Pancreas (tissue), 10 donors: ENCODE measurements around the gene DROSHA. TPM values are rescaled to one million over a fixed set of nuclear protein-coding genes. Genes with fewer than 3 reads are reported as not detected.

ENCODE experiments used
- ATAC-seq, 4 donors: fragments of 200-7000 bp; cut with Tn5 transposase; one replicate each; pipeline versions ENCODE4 v1.8.0 to v1.9.1; 2020; ENCODE audit warnings: mild to moderate bottlenecking in 4 of 4, moderate library complexity in 4 of 4
- DNase-seq, 6 donors: peaks; one replicate each; pipeline ENCODE4 v3.0.0-alpha.2; 2020
- FAIRE-seq: peaks from 2 replicates; lab custom pipeline; 2012; peaks lifted over from hg19 to GRCh38; lab: Jason Lieb, UNC
- H3K27ac ChIP-seq, 4 donors: fragments of 200-600 bp; sonication (generic); 1 replicate in 3 of 4; 2 replicates in 1 of 4; pipeline versions ENCODE4 v1.5.0 to v1.8.0; 2020
- H3K27me3 ChIP-seq, 4 donors: fragments of 200-600 bp; one replicate each; pipeline ENCODE4 v1.8.0; 2021
- H3K36me3 ChIP-seq, 3 donors: fragments of 200-600 bp; sonication (generic) in 1 of 3; one replicate each; pipeline versions ENCODE4 v1.5.0 to v1.8.0; 2020 to 2021
- H3K4me1 ChIP-seq, 3 donors: fragments of 200-600 bp; one replicate each; pipeline ENCODE4 v1.8.0; 2021
- H3K4me3 ChIP-seq, 4 donors: fragments of 200-600 bp; sonication (generic) in 2 of 4; one replicate each; pipeline versions ENCODE4 v1.5.0 to v1.8.0; 2020 to 2021
- H3K9me3 ChIP-seq, 4 donors: fragments of 200-600 bp; one replicate each; pipeline ENCODE4 v1.8.0; 2021
- CTCF ChIP-seq, 4 donors: fragments of 200-600 bp; sonication (generic) in 3 of 4; IDR thresholded peaks; one replicate each; pipeline versions ENCODE4 v1.5.0 to v1.8.0; 2021; ENCODE audit warnings: antibody characterized with exemption in 4 of 4
- WGBS, 2 donors: extraction: QIAGEN DNeasy Blood & Tissue Kit; methylation state at CpG; one replicate each; pipeline ENCODE4 v1.1.7; 2013; 5-methylcytosine and 5-hydroxymethylcytosine counted together
- intact Hi-C, 3 donors: fragments of 100-400 bp; cut with DNase I; formaldehyde crosslinking; loops; one replicate each; pipeline versions ENCODE4 v1.11.1 to v1.14.2; 2022
- polyA plus RNA-seq, 2 donors: library from polyadenylated mRNA; stranded (reverse); fragments of 200-250 nt; gene quantifications; one replicate each; pipeline ENCODE4 v1.2.3, GENCODE V29; 2013
- total RNA-seq, 6 donors: library from RNA; stranded (reverse); fragmentation: NEBNext Ultra II Directional in 4 of 6; extraction: Animal tissue kit (Norgen Biotek cat#: 25700) in 4 of 6; gene quantifications; one replicate each; pipeline versions ENCODE4 v1.2.1 to v1.2.4, GENCODE V29; 2021 to 2023
- donor health status: healthy with polysubstance abuse.
- donor health status: DM: no; HTN: no; CAD: no; lungs with moderate emphysema.
- donor health status: DM: no; HTN: no; CAD: no.
- donor health status: control.
- donor health status: control.
- donor health status: Bipolar disorder and iron deficiency.
- donor health status: DM: yes; HTN: yes; CAD: no.
- donor health status: DM: no; HTN: no; CAD: no.
- donor health status: DM: no; HTN: no; CAD: no.
- donor health status: DM: yes; HTN: yes; CAD: no.

Gene DROSHA
- total and polyA plus RNA-seq, 8 donors = 19.0 to 79.0 (median 28.0) TPM

DNA sequence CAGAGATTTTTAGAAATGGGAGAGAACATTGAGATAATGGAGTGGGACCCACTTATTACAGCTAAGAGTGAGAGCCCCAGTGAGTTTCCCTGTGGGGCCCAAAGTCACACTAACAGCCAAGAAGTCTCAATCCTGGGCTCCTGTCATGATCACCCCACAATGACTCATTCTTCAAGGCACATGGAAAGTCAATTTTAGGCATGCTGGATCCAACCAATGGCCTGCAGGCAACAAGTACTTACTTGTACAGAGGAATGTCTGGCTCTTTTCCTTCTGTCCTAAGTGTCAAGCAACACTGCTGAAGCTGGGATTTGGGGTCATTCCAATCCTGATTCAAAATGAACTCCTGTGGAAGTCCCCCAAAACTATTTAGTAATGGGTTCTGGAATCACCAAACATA, 123.1 kb downstream of the DROSHA start:
- intact Hi-C loops = no loop called here
- no peak overlapping the region for H3K27ac ChIP-seq
- no peaks in the 10 kb centered on the region for H3K4me1 ChIP-seq
- no peak overlapping the region for H3K4me3 ChIP-seq
- DNase-seq = no peak
- FAIRE-seq = no peak
- H3K27me3 ChIP-seq = no peaks in the 10 kb centered on the region
- no peak for TF ChIP-seq CTCF (IDR thresholded peaks at IDR 0.05)
- no peaks in the 10 kb centered on the region for H3K9me3 ChIP-seq
- peaks cover 0 to 35% (median 0%) of the 10 kb centered on the region in 3 donors for H3K36me3 ChIP-seq
- ATAC-seq = no peak

DNA sequence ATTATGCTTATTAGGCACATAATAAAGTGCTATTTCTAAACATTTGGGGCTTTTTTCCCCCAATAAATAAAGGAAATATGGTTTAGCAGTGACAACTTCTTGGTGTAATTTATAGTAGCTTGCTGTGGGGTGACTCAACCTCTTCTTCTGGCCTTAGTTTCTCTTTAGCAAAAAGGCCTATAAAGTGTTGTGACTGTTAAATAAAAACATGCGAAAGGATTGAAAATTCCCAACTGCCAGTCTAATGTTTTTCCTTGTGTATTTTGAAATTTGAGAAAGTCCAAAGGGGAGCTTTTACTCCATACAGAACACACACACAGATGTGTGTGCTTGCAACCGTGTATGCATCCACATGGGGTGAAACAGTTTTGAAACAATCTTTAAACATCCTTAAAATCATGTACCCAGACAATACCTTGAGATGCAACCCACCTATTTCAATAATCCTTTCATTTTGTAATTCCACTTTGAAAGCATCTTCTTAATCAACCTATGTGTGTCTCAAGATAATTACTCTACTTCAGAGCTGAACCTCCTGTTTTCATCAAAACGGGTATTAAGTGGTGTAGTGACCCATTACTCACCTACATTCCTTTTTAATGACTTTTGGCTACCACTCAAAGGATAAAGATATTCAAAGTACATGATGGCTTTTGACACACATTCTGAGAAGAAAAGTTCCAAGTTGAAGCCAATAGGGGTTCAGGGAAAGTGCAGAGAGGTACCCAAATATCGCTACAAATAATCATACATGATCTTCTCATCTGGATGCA, 123.8 kb downstream of the DROSHA start:
- H3K36me3 ChIP-seq = peaks cover 0 to 35% (median 0%) of the 10 kb centered on the region in 3 donors

GRCh38 chr5:31404325-31404724, 127.6 kb downstream of the DROSHA start:
- TF ChIP-seq CTCF (IDR thresholded peaks at IDR 0.05) = no peak
- intact Hi-C loops = no loop called here
- Histone ChIP-seq H3K9me3 (no peaks in the 10 kb centered on the region), H3K4me3 (no peak overlapping the region), H3K36me3 (peaks cover 0 to 36% (median 0%) of the 10 kb centered on the region in 3 donors), H3K27me3 (no peaks in the 10 kb centered on the region), H3K4me1 (no peaks in the 10 kb centered on the region), H3K27ac (no peak overlapping the region)
- no peak for FAIRE-seq
- no peak for DNase-seq
- ATAC-seq = no peak
- 94 to 96% methylated on average over 3 of the region's 3 CpGs for WGBS, 2 donors

More for the DNA sequence above, 123.8 kb downstream of the DROSHA start:
- 82 to 84% methylated on average over 4 of the region's 4 CpGs for WGBS, 2 donors
- Histone ChIP-seq H3K4me3 (no peak overlapping the region), H3K27me3 (no peaks in the 10 kb centered on the region), H3K4me1 (no peaks in the 10 kb centered on the region), H3K9me3 (no peaks in the 10 kb centered on the region), H3K27ac (no peak overlapping the region)
- ATAC-seq = no peak
- intact Hi-C loops = no loop called here
- no peak for TF ChIP-seq CTCF (IDR thresholded peaks at IDR 0.05)
- no peak for FAIRE-seq
- no peak for DNase-seq

DNA sequence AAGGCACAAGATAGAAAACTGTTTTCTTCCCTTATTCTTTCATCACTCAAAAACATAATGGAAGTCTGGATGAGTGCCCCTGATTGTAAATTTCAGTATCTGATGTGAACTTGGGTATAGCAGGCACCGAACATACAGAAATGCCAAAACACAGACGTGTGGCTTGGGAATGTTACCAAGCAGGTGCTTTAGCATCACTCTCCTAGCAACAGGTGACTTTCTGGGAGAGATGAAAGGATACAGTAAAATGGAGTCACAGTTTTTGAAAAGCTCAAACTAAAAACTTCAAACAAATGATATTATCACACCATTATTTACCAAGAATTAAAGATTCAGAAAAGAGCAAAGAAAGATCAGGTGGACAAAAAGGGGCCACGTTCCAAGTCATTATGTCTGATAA, 130.2 kb downstream of the DROSHA start:
- DNase-seq = no peak
- intact Hi-C loops = no loop called here
- Histone ChIP-seq H3K36me3 (peaks cover 0 to 23% (median 0%) of the 10 kb centered on the region in 3 donors), H3K27ac (no peak overlapping the region), H3K9me3 (no peaks in the 10 kb centered on the region), H3K4me1 (no peaks in the 10 kb centered on the region), H3K4me3 (no peak overlapping the region), H3K27me3 (no peaks in the 10 kb centered on the region)
- 61 to 84% methylated on average over 3 of the region's 3 CpGs for WGBS, 2 donors
- TF ChIP-seq CTCF (IDR thresholded peaks at IDR 0.05) = no peak
- FAIRE-seq = no peak
- no peak for ATAC-seq

- Histone ChIP-seq H3K4me1 (no peaks in the 10 kb centered on the region), H3K27me3 (no peaks in the 10 kb centered on the region), H3K4me3 (no peak overlapping the region), H3K27ac (no peak overlapping the region), H3K36me3 (peaks cover 0 to 9% (median 0%) of the 10 kb centered on the region in 3 donors), H3K9me3 (no peaks in the 10 kb centered on the region)
- 54 to 61% methylated on average over 11 of the region's 11 CpGs for WGBS, 2 donors
- intact Hi-C loops = no loop called here
- no peak for ATAC-seq
- TF ChIP-seq CTCF (IDR thresholded peaks at IDR 0.05) = no peak
- no peak for DNase-seq
- no peak for FAIRE-seq
Observed at GRCh38 chr5:31397926-31398557, 133.9 kb downstream of the DROSHA start.
